ENCODE data around the gene TRIM28. TPM values are rescaled to one million over a fixed set of nuclear protein-coding genes. Genes with fewer than 3 reads are reported as not detected.

The TRIM28 gene
- total RNA-seq, 1 donor from 2014 or later: 662 TPM

- peaks cover 41% of the 10 kb centered on the region for H3K36me3 Mint-ChIP-seq (ENCODE audit: low read depth)
- no peaks in the 10 kb centered on the region for H3K27me3 Mint-ChIP-seq (ENCODE audit: low read depth)
- intact Hi-C loops (cut with micrococcal nuclease): loop anchor here (1.0 kb wide), 3 partner anchors 15 to 113 kb away; partner anchors contain the start of gene UBE2M
- H3K9me3 Mint-ChIP-seq: no peaks in the 10 kb centered on the region
- peak; percentile 95 for DNase-seq (ENCODE audit: low spot score)
- H3K4me3 Mint-ChIP-seq (ENCODE audit: low read depth): peak overlapping the region; percentile 88
- peak overlapping the region; percentile 91 for H3K27ac Mint-ChIP-seq
- H3K4me1 Mint-ChIP-seq (ENCODE audit: low read depth): peaks cover 26% of the 10 kb centered on the region
These were observed 29.9 kb upstream of the TRIM28 start for GRCh38 chr19:58513694-58514563.

DNA sequence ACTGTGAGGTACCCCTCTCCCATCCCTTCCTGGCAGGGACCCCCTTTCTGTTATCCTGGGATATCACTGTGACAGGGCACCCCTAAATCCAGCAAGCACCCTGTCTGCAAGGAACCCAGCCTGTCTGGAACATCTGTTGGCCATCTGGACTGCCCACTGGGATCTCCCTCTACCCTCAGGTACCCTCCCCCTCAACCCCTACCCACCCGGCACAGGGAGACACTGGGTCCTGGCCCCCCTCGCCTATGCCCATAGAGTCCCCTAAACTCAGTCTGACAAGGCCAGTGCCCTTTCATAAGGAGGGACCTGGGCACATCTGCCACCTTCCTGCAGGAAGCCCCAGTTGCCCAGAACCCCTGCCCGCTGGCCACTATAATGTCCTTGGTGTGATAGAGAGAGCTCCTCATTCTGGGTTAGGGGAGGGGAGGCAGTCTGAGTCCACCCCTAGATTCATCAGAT, 29.3 kb upstream of the TRIM28 start:
- H3K27me3 Mint-ChIP-seq (ENCODE audit: low read depth): no peaks in the 10 kb centered on the region
- no peaks in the 10 kb centered on the region for H3K9me3 Mint-ChIP-seq
- H3K36me3 Mint-ChIP-seq (ENCODE audit: low read depth): peaks cover 45% of the 10 kb centered on the region
- H3K27ac Mint-ChIP-seq: peak overlapping the region; percentile 91
- H3K4me3 Mint-ChIP-seq (ENCODE audit: low read depth): peak overlapping the region; percentile 88
- peaks cover 28% of the 10 kb centered on the region for H3K4me1 Mint-ChIP-seq (ENCODE audit: low read depth)
- intact Hi-C loops (cut with micrococcal nuclease): loop anchor here (1.0 kb wide), 3 partner anchors 15 to 113 kb away; partner anchors contain the start of gene UBE2M
- no peak for DNase-seq (ENCODE audit: low spot score)

- no peaks in the 10 kb centered on the region for H3K9me3 Mint-ChIP-seq
- H3K36me3 Mint-ChIP-seq (ENCODE audit: low read depth): peaks cover 45% of the 10 kb centered on the region
- intact Hi-C loops (cut with micrococcal nuclease): no loop called here
- peaks cover 33% of the 10 kb centered on the region for H3K4me1 Mint-ChIP-seq (ENCODE audit: low read depth)
- DNase-seq (ENCODE audit: low spot score): no peak
- peak overlapping the region; percentile 62 for H3K4me3 Mint-ChIP-seq (ENCODE audit: low read depth)
- no peaks in the 10 kb centered on the region for H3K27me3 Mint-ChIP-seq (ENCODE audit: low read depth)
- H3K27ac Mint-ChIP-seq: peak overlapping the region; percentile 30
These were observed 28.6 kb upstream of the TRIM28 start for GRCh38 chr19:58515259-58515658.

DNA sequence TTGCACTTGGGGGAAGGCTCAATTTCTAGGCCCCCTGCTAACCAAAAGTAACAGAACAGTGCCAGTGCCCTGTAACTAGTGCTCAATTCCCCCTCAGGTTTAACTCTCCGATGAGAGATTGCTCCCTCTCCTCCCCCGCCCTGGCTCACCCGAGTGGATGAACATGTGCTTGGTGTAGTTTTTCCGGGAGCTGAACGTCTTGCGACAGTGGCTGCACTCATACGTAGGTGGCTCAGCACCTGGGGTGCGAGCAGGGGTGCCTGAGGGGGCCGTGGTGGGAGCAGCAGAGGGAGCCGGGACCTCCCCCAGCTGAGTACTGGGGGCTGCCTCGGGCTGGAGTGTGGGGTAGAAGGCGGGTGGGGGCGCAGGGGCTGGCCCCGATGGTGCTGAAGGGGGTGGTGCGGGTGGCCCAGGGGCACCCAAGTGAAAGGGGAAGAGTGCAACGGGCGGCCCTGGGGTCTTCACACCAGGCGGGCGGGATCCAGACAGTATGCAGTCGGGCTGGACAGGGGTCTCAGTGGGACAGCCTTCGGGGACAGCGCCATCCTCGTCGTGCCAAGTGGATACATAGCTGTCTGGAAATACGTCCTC, 27.5 kb upstream of the TRIM28 start:
- no peak for DNase-seq (ENCODE audit: low spot score)
- intact Hi-C loops (cut with micrococcal nuclease): no loop called here
- Mint-ChIP-seq H3K4me3 (ENCODE audit: low read depth) (peak overlapping the region; percentile 62), H3K4me1 (ENCODE audit: low read depth) (peaks cover 36% of the 10 kb centered on the region), H3K27ac (no peak overlapping the region), H3K36me3 (ENCODE audit: low read depth) (peaks cover 45% of the 10 kb centered on the region), H3K9me3 (no peaks in the 10 kb centered on the region), H3K27me3 (ENCODE audit: low read depth) (no peaks in the 10 kb centered on the region)

DNA sequence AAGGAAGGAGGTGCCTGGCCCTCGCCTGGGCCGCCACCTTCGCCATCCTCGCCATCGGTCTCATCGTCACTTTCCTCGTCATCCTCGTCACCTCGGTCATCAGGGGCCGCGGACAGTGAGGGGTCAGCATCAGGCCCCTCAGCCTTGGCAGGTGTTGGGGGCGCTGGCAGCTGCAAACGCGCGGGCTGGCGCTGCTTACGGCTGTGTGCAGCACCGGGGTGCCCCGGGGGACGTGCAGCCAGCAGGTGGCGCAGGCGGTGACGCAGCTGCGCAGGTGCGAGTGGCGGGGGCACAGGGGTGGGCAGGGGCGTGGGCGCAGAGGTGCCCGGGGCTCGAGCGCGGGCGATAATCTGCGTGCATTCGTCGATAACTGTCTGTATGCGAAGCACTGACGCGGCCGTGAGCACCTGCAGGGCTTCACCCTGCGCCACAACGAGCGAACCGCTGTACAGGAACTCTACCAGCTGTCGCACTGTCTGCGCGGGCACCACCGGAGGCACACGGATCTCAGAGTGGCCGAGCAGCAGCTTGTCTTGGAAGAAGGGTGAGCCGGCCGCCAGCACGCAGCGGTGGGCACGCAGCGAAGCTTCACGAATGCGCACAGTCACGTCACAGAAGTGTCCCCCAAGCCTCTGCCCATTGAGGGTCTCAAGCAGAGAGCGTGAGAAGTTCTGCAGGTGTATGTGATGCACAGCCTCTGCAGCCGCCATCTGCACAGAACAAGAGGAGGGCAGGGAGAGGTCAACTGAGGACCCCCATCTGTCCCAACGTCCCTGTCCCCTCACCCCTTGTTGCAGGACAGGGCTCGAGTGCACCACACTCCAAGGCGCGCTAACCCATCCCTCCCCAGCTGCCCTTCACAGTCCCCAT, 26.7 kb upstream of the TRIM28 start:
- no peaks in the 10 kb centered on the region for H3K9me3 Mint-ChIP-seq
- DNase-seq (ENCODE audit: low spot score): no peak
- H3K4me3 Mint-ChIP-seq (ENCODE audit: low read depth): peak overlapping the region; percentile 42
- peaks cover 36% of the 10 kb centered on the region for H3K4me1 Mint-ChIP-seq (ENCODE audit: low read depth)
- no peak overlapping the region for H3K27ac Mint-ChIP-seq
- H3K36me3 Mint-ChIP-seq (ENCODE audit: low read depth): peaks cover 42% of the 10 kb centered on the region
- H3K27me3 Mint-ChIP-seq (ENCODE audit: low read depth): no peaks in the 10 kb centered on the region
- intact Hi-C loops (cut with micrococcal nuclease): no loop called here

GRCh38 chr19:58518256-58519086, 25.4 kb upstream of the TRIM28 start:
- H3K4me1 Mint-ChIP-seq (ENCODE audit: low read depth): peaks cover 32% of the 10 kb centered on the region
- H3K9me3 Mint-ChIP-seq: no peaks in the 10 kb centered on the region
- no peak for DNase-seq (ENCODE audit: low spot score)
- peaks cover 42% of the 10 kb centered on the region for H3K36me3 Mint-ChIP-seq (ENCODE audit: low read depth)
- H3K27me3 Mint-ChIP-seq (ENCODE audit: low read depth): no peaks in the 10 kb centered on the region
- intact Hi-C loops (cut with micrococcal nuclease): loop anchor here (1.0 to 2.0 kb wide), 9 partner anchors 19 to 336 kb away; partner anchors contain the start of genes CHMP2A, RPS5 and TRIM28
- peak overlapping the region; percentile 98 for H3K27ac Mint-ChIP-seq
- H3K4me3 Mint-ChIP-seq (ENCODE audit: low read depth): peak overlapping the region; percentile 99

DNA sequence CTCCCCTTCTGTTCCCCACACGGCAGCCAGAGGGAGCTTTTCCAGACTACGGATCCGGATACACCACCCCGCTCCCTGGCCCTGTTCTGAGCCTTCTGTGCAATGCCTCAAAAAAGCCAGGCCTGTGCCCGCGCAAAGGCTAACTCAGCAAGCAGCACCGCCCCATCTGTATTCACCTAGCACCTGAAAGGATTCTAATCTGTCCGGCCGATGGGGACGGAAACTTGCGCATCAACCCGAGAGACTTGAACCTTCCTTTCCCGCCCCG, 24.8 kb upstream of the TRIM28 start:
- intact Hi-C loops (cut with micrococcal nuclease): loop anchor here (1.0 to 2.0 kb wide), 9 partner anchors 20 to 337 kb away; partner anchors contain the start of genes CHMP2A, RPS5 and TRIM28
- peaks cover 29% of the 10 kb centered on the region for H3K4me1 Mint-ChIP-seq (ENCODE audit: low read depth)
- peak overlapping the region; percentile 99 for H3K4me3 Mint-ChIP-seq (ENCODE audit: low read depth)
- peak; percentile 50 for DNase-seq (ENCODE audit: low spot score)
- H3K9me3 Mint-ChIP-seq: no peaks in the 10 kb centered on the region
- H3K36me3 Mint-ChIP-seq (ENCODE audit: low read depth): peaks cover 41% of the 10 kb centered on the region
- H3K27ac Mint-ChIP-seq: peak overlapping the region; percentile 98
- H3K27me3 Mint-ChIP-seq (ENCODE audit: low read depth): no peaks in the 10 kb centered on the region

GRCh38 chr19:58519355-58520256, 24.3 kb upstream of the TRIM28 start, which contains the start of gene ZBTB45:
ZBTB45 (minus strand) TSS chr19:58519810; CDS start chr19:58517673, 2,137 bp downstream.
- peak within 1 kb of the TSS; percentile 98 for H3K27ac Mint-ChIP-seq

DNA sequence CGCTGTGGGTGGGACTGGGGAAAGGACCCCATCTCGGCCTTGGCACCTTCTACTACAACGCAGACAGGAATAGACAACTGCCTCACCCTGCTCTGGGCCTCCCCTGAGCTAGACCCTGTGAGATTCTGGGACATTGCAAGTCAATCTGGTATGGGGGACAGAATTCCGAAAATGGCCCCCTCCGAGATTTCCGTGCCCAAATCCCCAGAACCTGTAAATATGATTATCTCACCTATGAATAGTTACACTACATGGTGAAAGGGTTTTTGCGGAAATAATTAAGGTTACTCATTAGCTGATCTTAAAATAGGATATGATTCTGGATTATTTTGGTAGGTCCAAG, 23.6 kb upstream of the TRIM28 start:
- Mint-ChIP-seq H3K36me3 (ENCODE audit: low read depth) (peaks cover 30% of the 10 kb centered on the region), H3K27me3 (ENCODE audit: low read depth) (no peaks in the 10 kb centered on the region), H3K4me3 (ENCODE audit: low read depth) (peak overlapping the region; percentile 99), H3K4me1 (ENCODE audit: low read depth) (peaks cover 26% of the 10 kb centered on the region), H3K27ac (peak overlapping the region; percentile 98), H3K9me3 (no peaks in the 10 kb centered on the region)
- DNase-seq (ENCODE audit: low spot score): no peak
- intact Hi-C loops (cut with micrococcal nuclease): no loop called here

More at GRCh38 chr19:58519355-58520256, 24.3 kb upstream of the TRIM28 start, which contains the start of gene ZBTB45:
- DNase-seq (ENCODE audit: low spot score): peak; percentile 90
- Mint-ChIP-seq H3K4me1 (ENCODE audit: low read depth) (peaks cover 29% of the 10 kb centered on the region), H3K27me3 (ENCODE audit: low read depth) (no peaks in the 10 kb centered on the region), H3K36me3 (ENCODE audit: low read depth) (peaks cover 35% of the 10 kb centered on the region), H3K9me3 (no peaks in the 10 kb centered on the region), H3K4me3 (ENCODE audit: low read depth) (peak within 1 kb of the TSS; percentile 99)
- intact Hi-C loops (cut with micrococcal nuclease): loop anchor here (1.0 to 2.0 kb wide), 9 partner anchors 20 to 337 kb away; partner anchors contain the start of genes CHMP2A, RPS5 and TRIM28

DNA sequence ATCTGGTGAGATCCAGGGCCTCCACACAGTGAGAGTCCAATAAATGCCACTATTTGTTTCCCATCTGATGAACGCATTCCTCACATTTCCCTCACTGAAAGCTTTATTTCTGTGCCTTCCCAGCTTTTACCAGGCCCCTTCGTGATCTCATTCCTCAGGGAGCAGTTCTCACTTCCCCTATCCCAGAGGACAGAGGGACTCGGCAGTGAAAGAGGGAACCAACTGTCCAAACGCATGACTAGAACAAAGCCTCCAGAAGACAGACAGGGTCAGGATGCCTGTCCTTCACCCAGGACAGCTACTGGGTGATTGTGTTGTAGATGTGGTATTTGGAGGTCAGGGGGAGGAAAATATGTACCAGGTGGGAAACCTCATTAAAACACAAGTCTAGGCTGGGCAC, 22.2 kb upstream of the TRIM28 start:
- DNase-seq (ENCODE audit: low spot score): no peak
- intact Hi-C loops (cut with micrococcal nuclease): no loop called here
- Mint-ChIP-seq H3K4me1 (ENCODE audit: low read depth) (peaks cover 18% of the 10 kb centered on the region), H3K4me3 (ENCODE audit: low read depth) (peak overlapping the region; percentile 59), H3K27ac (no peak overlapping the region), H3K9me3 (no peaks in the 10 kb centered on the region), H3K27me3 (ENCODE audit: low read depth) (no peaks in the 10 kb centered on the region), H3K36me3 (ENCODE audit: low read depth) (peaks cover 16% of the 10 kb centered on the region)

DNA sequence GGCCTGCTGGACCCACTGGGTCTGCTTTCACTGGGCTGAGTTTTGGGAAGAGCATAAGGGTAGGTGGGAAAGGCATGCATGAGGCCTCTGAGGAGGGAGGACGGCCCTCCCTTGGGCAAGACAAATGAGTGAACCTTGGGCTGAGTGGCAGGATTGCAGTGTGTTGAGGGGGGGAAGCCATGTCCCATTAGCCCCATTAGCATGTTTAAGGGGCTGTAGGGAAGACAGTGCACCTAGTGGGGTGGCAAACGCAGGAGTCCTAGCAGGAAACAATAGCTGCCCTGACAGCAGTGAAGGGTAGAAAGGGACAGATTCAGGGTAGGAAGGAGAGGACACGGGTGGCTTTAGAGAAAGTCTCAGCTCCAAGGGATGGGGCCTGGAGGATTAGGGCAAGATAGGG, 21.2 kb upstream of the TRIM28 start:
- H3K9me3 Mint-ChIP-seq: no peaks in the 10 kb centered on the region
- intact Hi-C loops (cut with micrococcal nuclease): no loop called here
- H3K4me1 Mint-ChIP-seq (ENCODE audit: low read depth): peaks cover 17% of the 10 kb centered on the region
- H3K27ac Mint-ChIP-seq: no peak overlapping the region
- no peak for DNase-seq (ENCODE audit: low spot score)
- peaks cover 12% of the 10 kb centered on the region for H3K36me3 Mint-ChIP-seq (ENCODE audit: low read depth)
- H3K4me3 Mint-ChIP-seq (ENCODE audit: low read depth): no peak overlapping the region
- no peaks in the 10 kb centered on the region for H3K27me3 Mint-ChIP-seq (ENCODE audit: low read depth)

Measured in activated T-helper 2 cell treated with anti-CD3 and anti-CD28 coated beads, Interferon-gamma antibody, Interleukin-2, Interleukin-4, amounts not matched to agents 10 μg/mL and 5 μg/mL and 100 μg/mL, durations not matched to agents 14 hours and 24 hours and 36 hours (primary cell).